HFFc6 (cell line): ENCODE measurements around the gene IBTK. TPM values are rescaled to one million over a fixed set of nuclear protein-coding genes. Genes with fewer than 3 reads are reported as not detected.

Experiments
- DNase-seq: peaks from one replicate; pipeline ENCODE4 v3.0.0-alpha.2; 2018
- H3K27ac Mint-ChIP-seq: 2 replicates; pipeline ENCODE4 v1.8.0; 2020; ENCODE audit warnings: mild to moderate bottlenecking, mixed read lengths
- H3K27me3 Mint-ChIP-seq: 2 replicates; pipeline ENCODE4 v1.8.0; 2021; ENCODE audit warnings: mild to moderate bottlenecking, moderate library complexity, mixed read lengths; ENCODE audit not compliant: insufficient read depth
- H3K36me3 Mint-ChIP-seq: 2 replicates; pipeline ENCODE4 v1.8.0; 2021; ENCODE audit warnings: low read depth, mixed read lengths
- H3K4me1 Mint-ChIP-seq: 2 replicates; pipeline ENCODE4 v1.8.0; 2020; ENCODE audit warnings: low read depth, mixed read lengths
- H3K4me3 Mint-ChIP-seq: 2 replicates; pipeline ENCODE4 v1.8.0; 2020; ENCODE audit warnings: mild to moderate bottlenecking, moderate library complexity, mixed read lengths
- H3K9me3 Mint-ChIP-seq: 2 replicates; pipeline ENCODE4 v1.8.0; 2020; ENCODE audit warnings: mild to moderate bottlenecking, mixed read lengths
- total RNA-seq, 6 experiments: library from RNA; stranded (reverse); fragmentation: NEBNext Ultra II Directional; extraction: Animal tissue kit (Norgen Biotek cat#: 25700); gene quantifications; 2 replicates in 1 of 6; 3 replicates in 5 of 6; pipeline ENCODE4 v1.2.3, GENCODE V29; 2021
- TF ChIP-seq, protein P1 (sequence below): fragments of 200-600 bp; sonication (generic); IDR thresholded peaks from 2 replicates; pipeline ENCODE4 v1.5.0; 2021; ENCODE audit warnings: antibody characterized with exemption, mild to moderate bottlenecking

The IBTK gene
- total RNA-seq, 6 experiments from 2014 or later: 28.4 to 34.3 (median 32.1) TPM

DNA sequence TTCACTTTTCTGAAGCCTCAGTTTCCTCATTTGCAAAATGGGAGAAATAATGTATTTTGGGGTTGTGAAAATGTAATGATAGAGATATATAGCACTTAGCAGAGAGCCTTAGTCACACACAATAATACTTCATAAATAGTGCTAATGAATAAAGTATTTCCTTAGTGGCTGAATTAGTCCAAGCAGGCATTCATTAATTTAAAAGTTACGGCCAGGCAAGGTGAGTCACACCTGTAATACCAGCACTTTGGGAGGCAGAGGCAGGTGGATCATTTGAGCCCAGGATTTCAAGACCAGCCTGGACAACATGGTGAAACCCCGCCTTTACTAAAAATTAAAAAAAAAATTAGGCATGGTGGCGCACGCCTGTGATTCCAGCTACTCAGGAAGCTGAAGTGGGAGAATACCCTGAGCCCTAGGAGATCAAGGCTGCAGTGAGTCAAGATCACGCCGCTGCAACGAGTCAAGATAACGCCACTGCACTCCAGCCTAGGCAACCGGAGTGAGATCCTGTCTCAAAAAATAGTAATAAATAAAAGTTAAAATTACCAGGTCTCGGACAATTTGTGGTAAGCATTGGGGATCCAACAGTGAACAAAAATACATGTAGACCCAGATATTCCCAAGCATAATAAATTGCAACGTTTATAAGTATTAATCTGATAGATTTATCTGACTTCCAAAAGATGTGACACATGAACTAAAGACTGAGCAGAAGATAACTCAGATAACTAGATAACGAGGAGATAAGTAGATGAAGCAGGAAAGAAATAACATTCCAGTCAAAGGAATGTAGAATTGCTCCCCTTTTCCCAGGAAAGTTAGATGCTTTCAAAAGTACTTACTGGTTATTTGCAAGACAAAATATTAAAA is 2.1 kb upstream of the IBTK start:
- no peak for DNase-seq
- Mint-ChIP-seq H3K27me3 (peaks cover 3% of the 10 kb centered on the region; the same call in 1 of the 2 replicates), H3K9me3 (no peaks in the 10 kb centered on the region), H3K36me3 (peaks cover 15% of the 10 kb centered on the region), H3K4me3 (no peak overlapping the region), H3K27ac (no peak overlapping the region), H3K4me1 (peaks cover 50% of the 10 kb centered on the region)
- TF ChIP-seq, protein P1, sequence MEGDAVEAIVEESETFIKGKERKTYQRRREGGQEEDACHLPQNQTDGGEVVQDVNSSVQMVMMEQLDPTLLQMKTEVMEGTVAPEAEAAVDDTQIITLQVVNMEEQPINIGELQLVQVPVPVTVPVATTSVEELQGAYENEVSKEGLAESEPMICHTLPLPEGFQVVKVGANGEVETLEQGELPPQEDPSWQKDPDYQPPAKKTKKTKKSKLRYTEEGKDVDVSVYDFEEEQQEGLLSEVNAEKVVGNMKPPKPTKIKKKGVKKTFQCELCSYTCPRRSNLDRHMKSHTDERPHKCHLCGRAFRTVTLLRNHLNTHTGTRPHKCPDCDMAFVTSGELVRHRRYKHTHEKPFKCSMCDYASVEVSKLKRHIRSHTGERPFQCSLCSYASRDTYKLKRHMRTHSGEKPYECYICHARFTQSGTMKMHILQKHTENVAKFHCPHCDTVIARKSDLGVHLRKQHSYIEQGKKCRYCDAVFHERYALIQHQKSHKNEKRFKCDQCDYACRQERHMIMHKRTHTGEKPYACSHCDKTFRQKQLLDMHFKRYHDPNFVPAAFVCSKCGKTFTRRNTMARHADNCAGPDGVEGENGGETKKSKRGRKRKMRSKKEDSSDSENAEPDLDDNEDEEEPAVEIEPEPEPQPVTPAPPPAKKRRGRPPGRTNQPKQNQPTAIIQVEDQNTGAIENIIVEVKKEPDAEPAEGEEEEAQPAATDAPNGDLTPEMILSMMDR: no peak

DNA sequence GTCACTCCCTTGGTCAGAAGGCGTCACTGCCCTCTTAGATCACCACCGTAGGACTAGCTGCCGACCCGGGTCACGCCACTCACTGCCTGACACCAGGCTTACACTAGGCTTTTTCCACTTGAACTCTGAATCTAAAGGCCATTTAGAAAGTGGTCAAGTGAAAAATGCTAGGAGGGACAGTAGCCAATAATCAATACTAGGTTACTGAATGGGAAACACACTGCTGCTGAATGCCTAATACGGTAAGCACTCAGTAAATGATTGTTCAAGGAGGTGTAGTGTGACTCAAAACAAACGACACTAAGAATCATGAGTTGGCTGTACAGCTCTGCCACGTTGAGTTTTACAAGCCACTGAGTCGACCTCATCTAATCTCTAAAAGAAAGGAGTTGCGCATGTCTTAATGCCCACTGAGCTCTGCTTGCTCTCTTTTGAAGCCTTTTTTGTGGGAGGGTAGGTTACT is 760 bp upstream of the IBTK start:
- Mint-ChIP-seq H3K27me3 (peaks cover 3% of the 10 kb centered on the region; the same call in 1 of the 2 replicates), H3K4me1 (peaks cover 57% of the 10 kb centered on the region), H3K9me3 (no peaks in the 10 kb centered on the region), H3K36me3 (peaks cover 20% of the 10 kb centered on the region), H3K4me3 (peak overlapping the region; percentile 98), H3K27ac (peak overlapping the region; percentile 99)
- DNase-seq: peak; percentile 57
- TF ChIP-seq, protein P1: no peak

DNA sequence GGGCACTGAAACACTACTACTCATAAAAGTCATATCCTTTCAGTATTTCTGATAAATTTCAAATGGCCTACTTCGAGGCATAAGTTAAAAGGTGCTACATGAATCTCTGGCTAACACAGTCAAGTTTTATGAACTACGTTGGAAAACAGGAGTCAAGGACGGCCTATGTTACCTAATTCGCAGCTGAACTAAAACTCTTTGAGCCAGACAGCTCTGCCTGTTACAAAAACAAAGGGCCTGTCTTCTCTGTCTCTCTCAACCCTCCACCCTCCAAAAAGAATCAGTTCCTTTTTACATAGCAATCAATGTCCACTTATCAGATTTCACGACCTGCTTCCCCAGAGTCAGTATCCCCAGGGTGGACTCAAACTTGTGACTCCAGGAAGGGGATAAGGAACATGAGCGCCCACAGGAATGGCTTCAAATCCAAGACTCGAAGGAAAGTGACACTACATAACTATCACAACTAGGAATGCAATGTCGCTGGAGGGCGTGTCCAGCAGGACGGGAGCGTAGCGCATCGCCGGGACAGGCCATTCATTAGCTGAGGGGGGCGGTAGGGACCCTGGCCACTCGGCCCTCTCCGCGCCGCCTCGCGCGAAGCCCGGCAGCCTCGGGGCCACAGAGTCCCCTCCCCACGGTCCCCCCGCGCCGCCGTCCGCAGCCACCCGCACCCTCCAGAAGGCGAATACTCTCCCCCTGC is 591 bp downstream of the IBTK start:
- no peaks in the 10 kb centered on the region for H3K9me3 Mint-ChIP-seq
- TF ChIP-seq, protein P1: 0 out of 2 replicates have a peak, but pooled peaks have one; percentile 7
- peak overlapping the region; percentile 98 for H3K4me3 Mint-ChIP-seq
- H3K27ac Mint-ChIP-seq: peak overlapping the region; percentile 99
- peaks cover 63% of the 10 kb centered on the region for H3K4me1 Mint-ChIP-seq
- H3K27me3 Mint-ChIP-seq: peaks cover 3% of the 10 kb centered on the region; the same call in 1 of the 2 replicates
- peak; percentile 41 for DNase-seq
- H3K36me3 Mint-ChIP-seq: peaks cover 26% of the 10 kb centered on the region

DNA sequence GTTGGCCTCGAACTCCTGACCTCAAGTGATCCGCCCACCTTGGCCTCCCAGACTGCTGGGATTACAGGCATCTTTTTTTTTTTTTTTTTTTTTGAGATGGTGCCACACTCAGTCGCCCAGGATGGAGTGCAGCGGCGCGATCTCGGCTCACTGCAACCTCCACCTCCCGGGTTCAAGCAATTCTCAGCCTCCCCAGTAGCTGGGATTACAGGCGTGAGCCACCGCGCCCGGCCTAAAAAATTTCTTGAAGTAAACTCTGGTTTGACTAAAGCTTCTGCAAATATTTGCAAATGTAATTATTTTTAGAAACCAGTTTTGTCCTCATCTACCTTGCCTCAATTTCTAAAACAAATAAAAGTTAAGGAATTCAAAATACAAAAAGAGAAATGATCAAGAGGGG is 1.2 kb downstream of the IBTK start:
- peak overlapping the region; percentile 98 for H3K4me3 Mint-ChIP-seq
- TF ChIP-seq, protein P1: no peak
- H3K4me1 Mint-ChIP-seq: peaks cover 68% of the 10 kb centered on the region
- peak overlapping the region; percentile 99 for H3K27ac Mint-ChIP-seq
- H3K9me3 Mint-ChIP-seq: no peaks in the 10 kb centered on the region
- peaks cover 3% of the 10 kb centered on the region; the same call in 1 of the 2 replicates for H3K27me3 Mint-ChIP-seq
- H3K36me3 Mint-ChIP-seq: peaks cover 26% of the 10 kb centered on the region
- DNase-seq: no peak

DNA sequence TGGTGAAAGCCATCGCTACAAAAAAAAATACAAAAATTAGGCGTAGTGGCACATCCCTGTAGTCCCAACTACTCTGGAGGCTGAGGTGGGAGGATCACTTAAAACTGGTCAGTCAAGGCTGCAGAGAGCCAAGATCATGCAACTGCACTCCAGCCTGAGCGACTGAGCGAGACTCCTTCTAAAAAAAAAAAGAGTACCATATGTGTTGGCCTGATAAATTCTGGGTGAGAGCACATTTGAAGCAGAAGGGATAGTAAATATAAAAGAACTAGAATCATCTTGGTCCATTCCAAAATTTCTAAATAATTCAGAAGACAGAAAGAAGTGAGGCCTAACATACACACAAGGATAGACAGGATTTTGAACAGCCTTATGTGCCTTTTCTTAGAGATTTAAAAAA is 2.2 kb downstream of the IBTK start:
- Mint-ChIP-seq H3K4me3 (peak overlapping the region; percentile 98), H3K9me3 (no peaks in the 10 kb centered on the region), H3K27ac (peak overlapping the region; percentile 38), H3K36me3 (peaks cover 34% of the 10 kb centered on the region), H3K4me1 (peaks cover 74% of the 10 kb centered on the region), H3K27me3 (peaks cover 3% of the 10 kb centered on the region; the same call in 1 of the 2 replicates)
- TF ChIP-seq, protein P1: no peak
- no peak for DNase-seq
